ENCODE results near the gene DCT.

Gene DCT

DNA sequence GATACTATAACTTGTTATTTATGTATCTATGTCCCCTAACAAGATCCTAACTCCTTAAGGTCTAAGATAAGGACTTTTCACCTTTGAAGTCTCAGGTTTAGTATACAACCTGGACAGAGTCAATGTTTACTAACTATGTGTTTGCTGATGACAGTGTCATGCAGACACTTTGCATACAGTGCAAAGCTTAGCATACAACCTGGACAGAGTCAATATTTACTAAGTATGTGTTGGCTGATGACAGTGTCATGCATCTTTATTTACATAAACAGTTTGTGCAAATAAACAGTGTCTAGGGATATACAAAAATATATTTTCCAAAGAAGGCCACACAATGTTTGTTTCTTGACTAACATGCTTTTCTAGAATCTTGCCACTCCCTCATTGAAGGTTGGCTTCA, 34.7 kb downstream of the DCT start:
- DNase-seq = no peak

DNA sequence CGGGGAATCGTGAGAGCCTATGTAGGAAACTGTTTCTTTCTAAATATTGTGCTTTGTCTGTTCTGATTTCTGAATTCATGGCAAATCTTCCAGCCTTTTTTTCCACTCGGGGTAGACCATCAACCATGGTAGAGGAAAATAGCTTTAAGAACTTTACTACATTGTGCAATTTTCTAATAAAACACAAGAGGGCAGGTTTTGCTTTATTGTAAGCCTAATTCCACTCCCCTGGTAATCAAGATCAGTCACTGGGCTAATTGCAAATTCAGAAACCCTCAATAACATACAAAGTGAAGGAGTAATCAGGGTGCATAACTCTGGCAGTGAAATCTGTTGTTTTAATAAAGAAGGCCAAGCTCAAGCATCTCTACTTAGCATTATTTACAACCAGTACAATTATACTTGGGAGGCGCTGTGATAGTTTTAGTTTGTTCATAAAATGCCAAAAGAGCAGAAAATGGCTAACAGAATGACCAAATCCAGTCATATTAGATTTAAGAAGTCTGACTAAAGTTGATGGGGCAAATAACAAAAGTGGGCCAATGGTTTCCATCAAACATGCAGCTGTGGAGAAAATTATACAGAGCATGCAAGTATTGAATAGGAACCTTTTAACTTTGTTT, 43.8 kb downstream of the DCT start:
- no peak for DNase-seq

DNA sequence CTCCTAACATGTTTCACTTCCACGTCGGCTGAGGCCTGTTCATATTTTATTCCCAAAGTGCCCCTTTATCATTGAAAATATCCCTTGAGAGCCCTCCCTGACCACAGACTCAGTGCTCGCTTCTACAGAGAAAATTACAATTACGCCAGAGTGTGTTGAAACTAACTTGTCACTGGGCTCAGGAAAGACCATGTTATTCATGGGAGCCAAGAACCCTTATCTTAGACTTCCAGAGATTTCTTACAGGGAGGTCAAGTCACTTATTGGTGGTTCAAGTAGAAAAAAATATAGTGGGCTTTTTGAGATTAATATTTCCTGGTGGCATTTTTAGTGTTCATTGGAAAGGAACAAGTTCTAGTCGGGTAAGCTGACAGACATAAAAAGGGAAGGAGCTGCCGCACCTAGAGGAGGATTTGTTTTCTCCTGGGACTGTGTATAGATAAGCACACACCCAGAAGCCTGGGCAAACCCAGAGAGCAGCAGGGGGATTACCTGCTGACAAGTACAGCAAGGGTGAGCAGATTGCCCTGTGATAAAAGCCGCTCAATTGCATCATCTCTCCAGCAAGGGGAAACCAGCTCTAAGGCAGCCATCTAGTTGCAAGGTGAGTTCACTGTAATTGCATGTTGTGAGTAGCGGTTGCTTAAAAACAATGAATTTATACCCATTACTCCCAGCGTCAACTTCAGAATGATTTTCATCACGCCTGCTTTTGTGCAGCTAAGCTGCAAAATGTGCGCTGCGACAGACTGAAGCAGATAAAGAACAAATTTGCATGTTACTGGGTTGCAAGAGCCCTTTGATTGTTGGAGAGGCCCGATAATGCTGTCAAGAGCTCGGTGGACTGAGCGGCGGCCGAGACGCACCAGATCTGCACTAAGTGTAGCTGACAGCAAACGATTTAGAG, 46.2 kb downstream of the DCT start:
- DNase-seq = no peak

DNA sequence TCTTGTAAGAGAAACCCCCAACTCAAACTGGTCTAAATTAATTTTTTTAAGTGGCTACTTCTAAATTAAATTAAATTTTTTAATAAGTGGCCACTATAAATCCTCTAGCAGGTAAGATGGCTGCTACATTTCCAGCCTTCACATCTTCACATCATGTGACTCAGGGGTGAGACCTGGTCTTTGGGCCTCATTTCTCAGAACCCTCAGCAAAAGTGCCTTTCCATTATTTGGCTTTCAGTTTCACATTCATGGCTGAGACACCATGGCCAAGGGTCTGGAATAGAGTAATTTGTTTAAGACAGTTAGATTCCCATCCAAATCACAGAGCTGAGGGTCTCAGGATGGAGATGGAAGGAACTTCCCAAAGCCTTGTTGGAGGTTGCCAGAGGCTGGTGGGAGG, 47.5 kb downstream of the DCT start:
- no peak for DNase-seq

DNA sequence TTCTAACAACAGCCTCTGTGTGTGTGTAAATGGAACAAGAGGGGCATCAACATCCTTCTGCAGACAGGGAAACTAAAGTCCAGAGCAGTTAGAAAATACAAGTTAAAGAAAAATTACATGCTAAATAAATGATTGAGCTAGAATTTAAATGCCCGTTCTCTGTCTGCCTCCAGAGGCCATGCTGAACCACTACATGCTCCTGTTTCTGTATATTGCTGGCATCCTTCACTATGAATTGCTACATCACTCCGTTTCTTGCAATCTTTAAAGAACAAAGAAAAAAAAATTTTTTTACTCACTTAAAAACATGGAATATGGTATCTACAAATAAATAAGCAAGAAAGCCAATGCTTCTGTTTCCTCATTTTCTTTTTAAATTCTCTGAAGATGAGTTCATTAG, 47.9 kb downstream of the DCT start:
- DNase-seq = no peak

DNA sequence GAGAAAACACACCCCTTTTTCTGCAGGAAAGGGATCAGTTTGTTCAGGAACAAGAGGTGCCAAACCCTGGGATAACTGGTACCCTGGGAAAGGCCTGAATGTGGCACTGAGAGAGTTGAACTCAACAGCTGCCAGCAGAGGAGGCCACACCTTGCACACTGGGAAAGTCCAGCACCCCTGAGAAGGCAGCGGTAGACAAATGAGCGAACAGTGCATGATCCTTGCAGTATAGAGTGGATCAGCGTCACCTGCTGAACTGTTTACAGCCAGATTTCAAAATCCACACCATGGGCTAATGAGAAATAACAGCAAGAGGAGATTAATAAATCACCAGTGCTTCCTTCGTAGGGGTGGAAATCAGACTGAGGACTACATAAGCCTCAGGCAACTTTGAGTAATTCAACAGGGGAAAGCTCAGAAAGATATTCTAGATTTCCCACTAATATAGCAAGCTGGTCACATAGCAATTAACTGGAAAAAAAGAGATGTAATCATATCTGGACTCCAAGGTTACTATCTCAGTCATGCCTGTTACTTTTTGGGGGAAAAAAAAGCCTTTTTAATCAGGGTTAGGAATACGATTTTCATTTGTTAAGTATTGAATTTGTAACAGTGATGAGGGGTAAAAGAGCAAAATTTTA, 52.0 kb downstream of the DCT start:
- no peak for DNase-seq

DNA sequence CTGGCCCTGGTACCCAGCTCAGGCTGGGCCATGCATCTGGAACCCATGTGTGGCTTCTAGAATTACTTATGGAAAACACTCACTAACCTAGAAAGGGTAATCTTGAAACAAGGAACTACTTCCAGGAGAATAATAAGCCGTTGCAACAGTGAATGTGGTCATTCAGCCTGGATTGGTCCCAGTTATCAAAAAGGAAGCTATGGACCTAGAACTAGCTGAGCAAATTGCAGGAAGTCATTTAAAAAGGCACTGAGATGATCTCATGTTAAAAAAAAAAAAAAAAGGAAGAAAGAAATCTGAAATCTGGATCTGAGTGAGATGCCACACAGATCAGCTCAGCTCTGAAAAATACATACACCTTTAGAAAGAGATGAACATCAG, 59.6 kb downstream of the DCT start:
- no peak for DNase-seq

DNA sequence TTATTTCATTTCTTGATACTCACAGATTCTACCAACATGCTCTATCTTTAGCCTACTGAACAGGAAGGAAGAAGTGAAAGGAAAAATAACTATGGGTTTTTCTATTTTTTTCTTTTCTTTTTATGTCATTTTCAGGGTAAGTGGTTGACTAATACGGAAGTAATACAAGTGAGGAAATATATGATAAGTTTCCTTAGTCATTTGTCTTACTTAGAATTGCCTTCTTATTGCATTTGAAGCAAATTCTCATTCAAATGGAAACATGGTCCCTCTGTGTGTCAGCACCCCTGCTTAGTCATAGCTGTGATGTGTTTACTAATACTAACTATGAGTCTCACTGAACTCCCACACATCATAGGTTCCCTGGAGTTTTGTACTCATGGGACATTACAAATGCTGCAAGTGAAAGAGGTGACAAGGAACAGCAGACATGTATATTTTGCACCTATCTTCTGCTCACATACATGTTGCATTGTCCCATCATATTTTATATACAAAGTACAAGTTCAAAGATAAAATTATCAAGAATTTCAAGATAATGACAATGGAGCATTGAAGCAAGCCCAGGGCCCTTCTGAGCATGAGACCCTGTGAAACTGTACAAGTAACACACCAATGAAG, 60.1 kb downstream of the DCT start:
- no peak for DNase-seq

DNA sequence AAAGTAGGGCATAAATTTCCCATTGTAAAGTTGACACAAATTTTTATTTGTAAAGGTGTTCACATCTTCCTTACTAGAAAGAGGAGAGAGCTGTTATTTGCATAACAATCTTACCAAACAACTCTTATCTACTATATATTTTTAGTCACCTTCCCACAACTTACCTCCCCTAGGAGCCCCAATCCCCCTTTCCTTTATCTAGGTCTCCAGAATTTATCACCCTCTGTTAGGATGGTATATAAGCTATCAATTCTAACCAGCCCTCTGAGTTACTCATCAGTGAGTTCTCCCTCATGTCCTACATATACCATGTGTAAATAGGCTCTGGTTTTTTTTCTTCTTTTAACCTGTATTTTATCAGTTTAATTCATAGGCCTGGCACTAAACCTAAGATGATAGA, 62.2 kb downstream of the DCT start:
- no peak for DNase-seq

DNA sequence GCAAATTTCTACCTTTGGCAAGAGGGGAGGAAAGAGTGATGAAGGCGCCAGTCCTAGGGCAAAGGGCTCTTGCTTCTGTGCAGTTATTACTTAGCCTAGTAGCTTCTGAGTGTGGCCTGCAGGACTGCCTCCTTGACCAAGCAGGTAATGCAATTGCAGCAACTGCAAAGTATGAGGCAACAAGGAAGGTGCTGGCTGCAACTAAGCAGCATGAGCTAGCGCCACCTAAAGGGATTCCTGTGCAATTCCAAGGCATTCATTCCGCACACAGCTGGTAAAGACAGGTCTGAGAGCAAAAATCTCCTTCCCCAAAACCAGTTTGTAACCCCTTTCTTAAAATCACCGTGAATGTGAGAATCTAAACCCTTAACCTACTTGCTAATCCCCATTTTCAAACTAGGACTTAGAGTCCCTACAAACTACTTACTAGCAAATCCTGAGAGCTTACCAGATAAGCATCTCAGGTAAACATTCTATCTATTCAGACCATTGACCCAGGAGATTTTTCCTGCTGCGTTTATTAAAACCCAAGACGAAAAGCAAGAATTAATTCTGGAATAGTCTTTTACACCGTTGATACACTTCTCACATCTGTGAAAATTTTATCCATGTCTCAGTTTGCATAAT, 62.9 kb downstream of the DCT start:
- DNase-seq = no peak

DNA sequence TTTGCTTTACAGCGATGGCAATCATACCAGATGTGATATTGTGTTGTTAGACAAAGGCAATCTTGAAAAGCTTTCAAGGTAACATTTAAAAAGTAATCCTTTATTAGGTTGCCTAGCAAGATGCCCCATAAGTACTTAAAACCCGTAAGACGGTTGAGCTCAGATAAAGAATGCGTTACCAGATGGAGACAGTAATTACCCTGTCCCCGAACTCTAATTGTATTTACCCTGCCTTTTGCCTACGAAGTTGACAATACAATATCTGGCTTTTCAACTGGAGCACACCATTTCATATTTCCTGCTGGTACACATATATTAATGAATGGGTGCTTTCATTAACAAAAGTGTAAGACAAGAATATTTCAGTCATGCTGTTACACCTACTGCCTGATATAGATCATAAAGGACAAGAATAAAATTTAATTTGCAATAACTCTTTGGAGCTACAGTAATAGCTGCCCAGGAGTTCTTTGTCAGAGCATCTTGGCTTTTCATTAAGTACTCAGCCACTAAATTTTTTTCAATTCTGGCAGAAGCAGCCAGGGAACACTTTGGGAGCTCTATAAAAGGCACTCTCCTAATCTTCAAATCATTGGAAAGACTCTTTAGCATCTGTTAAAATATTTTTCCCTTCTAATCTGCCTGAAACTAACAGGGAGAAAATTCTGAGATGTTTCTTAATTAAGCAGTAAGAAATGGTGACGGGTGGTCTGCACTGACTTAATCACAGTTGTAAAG, 63.8 kb downstream of the DCT start:
- DNase-seq = no peak

DNA sequence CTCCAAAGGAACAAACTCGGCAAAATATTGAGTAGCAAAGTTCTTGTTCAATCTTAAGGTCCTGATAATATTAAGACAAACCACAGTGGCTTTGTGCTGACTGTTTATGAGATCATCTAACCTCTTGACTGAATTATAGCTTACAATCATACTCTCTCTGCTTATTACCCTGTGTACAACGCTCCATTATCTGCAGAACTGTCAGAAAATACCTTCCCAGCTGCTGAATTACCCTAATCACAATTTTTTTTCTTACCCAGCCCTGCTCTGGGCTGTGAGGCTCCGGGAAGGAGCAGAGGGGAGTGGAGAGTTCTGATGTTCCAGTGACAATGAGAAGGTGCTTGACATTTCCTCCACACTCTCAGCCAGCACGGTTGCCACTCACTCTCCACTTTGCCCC, 64.8 kb downstream of the DCT start:
- no peak for DNase-seq

DNA sequence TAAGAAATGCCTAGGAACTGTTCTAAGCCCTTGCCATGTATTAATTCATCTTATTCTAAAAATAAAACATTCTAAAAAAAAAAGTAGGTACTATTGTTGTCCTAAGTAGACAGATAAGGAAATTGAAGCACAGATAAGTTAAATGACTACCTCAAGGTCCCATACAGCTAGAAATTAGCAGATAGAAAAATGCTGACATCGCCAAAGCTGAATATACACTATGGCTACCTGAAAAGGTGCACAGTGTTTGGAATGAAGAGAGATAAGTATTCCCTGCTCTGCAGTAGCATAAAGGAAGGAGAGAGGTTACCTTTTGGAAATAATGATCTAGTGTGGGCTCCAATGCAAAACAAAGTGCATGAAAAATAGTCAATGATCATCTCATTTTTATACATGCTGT, 65.3 kb downstream of the DCT start:
- DNase-seq = no peak

DNA sequence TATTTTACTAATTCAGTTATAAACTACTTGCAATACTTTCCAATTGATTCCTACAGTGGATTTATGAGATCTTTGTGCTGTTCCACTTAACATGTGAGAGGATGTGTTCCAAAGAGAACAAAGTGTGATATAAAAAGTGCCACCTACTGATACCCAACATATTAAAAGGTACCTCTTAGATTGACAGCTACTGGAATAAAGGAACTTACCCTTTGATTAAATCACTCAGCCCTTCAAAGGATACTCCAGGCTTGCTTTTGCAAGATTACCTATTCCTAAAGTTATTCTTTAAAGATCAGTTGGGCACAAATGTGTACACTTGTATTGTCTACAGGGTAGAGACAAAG, 65.9 kb downstream of the DCT start:
- DNase-seq = no peak

DNA sequence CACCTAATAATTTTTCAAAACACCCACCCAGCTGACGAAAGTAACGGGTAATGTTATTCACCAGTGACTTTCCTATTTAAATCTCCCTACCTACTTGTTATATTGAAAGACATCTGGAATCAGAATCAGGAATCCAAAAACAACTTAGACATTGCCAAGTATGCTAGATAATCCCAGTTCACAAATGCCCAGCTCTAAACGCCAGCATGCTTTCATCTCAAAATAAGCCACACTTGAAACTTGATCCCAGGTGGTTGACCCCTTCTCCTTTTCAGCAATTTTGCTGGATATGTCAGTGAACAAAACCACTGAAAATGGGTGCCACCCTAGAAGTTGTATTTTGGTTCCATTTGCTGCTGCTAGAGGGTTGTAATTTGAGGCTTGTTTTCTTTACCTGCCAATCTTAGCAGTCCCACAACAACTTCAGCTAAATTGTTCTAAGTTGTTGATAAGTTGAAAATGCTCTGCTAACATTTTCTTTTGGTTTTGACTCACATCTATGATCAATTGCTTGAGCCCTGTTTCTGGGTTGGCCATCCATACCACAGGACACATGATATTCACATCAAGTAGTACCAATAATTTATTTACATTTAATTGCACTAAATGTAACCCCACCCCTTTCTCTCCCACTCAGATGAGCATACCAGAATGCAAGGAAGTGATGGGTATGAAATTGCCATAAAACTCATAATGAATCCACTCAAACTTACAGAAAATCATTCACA, 66.4 kb downstream of the DCT start:
- no peak for DNase-seq

DNA sequence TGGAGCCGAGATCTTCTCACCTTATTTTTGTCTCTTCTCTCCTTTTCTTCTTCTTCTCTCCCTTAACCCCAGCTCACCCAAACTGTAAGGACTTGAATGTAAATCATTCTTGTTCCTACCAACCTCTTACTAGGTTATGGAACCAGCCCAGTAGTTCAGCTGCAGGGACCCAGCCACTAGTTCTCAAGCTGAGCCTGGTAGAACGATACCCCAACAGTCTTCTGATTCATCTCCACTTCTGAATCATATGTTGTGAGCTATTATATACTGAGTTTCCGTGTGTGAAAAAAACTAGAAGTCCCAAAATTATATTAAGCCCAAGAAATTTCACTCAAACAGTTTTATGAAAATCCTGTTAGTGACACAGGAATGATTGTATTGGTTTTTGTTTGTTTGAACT, 67.7 kb downstream of the DCT start:
- DNase-seq = no peak

DNA sequence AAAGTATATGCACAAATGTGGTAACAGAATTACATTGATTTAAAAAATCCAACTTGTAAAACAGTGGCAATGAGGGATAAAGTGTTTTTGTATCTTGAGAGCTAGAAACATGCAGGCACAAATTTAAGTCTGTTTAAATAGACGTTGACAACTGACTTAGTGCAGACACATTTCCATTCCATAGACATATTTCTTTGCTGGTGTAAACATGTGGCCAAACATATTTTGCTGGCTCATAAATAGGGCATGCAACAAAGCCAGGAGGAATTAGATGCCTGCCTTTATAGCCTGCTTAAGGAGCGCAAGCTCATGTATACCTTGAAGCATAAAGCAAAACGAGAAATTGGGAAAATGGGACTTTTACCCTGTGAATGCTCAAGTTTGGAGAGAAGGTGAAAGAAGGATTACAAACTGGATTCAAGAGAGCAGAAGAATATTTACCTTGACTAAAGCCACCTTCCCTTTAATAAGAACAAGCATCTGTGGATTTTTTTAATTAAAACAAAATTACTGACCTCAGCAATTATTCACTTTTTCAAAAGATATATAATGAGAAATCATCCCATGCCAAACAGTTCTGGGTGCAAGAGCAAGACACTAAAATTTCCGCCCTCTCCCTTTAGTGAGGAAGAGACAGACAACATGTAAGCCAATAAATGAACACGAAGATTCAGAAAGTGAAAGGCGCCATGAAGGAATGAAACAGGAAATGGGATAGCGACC, 71.0 kb downstream of the DCT start:
- no peak for DNase-seq

DNA sequence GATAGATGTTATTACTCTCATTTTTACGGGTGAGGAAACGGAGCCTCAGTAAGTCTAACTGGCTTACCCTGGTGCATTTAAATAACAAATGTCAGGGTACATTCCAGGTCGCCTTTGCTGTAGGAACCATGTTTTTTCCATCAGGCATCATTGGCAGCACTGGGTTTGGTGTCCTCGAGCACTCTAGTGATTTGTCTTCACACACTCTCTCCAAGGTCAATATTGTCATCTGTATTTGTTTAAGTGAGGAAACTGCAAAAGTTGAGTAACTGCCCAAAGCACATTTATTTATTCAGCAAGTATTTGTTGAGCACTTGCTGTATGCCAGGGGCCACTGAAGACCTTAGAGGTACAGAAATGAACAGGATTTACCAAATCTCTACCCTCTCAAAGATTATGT, 78.6 kb downstream of the DCT start:
- DNase-seq = no peak

DNA sequence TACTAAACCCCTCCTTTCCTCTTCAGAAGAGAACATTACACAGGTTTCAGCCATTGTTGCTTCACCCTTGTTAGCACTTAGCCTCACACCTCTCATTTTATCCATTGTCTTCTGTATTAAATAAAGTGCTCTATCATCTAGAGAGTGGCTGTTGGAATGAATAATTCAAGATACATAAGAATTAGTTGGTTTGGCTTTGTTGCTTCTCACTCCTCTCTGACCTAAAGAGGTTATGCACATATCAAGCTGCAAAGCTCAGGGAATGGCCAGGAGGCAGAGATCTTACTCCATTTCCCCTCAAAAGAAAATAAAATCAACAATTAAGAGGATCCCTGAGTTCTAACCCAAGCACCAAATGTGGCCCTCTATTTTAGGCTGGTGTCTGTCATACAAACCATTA, 79.7 kb downstream of the DCT start:
- DNase-seq = no peak

DNA sequence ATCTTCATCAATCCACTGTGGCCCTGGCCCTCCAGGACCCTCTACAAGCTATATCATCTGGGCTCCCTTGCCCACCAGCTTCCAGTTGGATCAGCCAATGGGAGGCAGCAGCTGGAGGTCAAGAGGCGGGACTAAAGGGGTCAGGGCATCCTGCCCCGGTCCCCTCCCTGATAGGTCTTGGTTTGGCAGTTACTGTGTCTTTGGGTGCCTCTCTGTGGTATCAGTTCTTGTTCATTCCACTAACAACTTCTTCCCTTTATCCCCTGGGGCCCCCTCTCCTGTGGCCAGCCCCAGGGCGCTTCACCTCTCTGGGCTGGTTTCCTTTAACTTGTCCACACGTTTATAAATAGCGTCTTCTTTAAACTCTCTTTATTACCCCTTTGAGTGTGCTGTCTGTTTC, 83.6 kb downstream of the DCT start:
- DNase-seq = no peak

DNA sequence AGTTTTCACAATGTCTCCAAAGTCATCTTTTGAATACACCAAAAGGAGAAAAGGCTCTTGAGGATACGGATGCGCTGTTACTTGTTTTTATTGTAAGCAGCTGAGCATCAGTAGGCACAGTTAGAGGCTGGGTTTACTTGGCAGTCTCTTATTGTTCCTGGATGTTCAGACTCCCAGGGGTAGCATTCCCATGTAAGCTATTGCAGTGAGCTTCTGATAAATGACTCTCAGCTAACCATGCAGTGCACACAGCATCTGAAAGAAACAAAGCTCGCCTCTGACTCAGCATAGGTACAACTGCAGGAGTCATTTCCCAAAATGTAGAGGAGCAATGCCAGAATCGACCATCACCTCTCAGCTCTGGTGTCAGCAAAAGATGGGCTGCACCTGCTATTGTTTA, 84.8 kb downstream of the DCT start:
- DNase-seq = no peak
